ENCODE measurements around the gene CHMP5. TPM values are rescaled to one million over a fixed set of nuclear protein-coding genes. Genes with fewer than 3 reads are reported as not detected.
A peak's percentile ranks its signal among the peaks of the same experiment; 100 is the strongest.

Gene CHMP5
- total RNA-seq, 1 donor, result 81.6 TPM

GRCh38 chr9:33260372-33260771 lies 4.5 kb upstream of the CHMP5 start:
- no peak overlapping the region for H3K4me3 ChIP-seq (ENCODE audit: low read depth, low read length)
- no peak for TF ChIP-seq CTCF (IDR thresholded peaks at IDR 0.05; ENCODE audit: insufficient read depth, low read depth, low read length)
- no peak for DNase-seq (ENCODE audit: low read depth)

GRCh38 chr9:33263131-33264002 lies 1.5 kb upstream of the CHMP5 start:
- H3K4me3 ChIP-seq (ENCODE audit: low read depth, low read length), result peak overlapping the region; percentile 96
- DNase-seq (ENCODE audit: low read depth), result peak; percentile 32
- TF ChIP-seq CTCF (IDR thresholded peaks at IDR 0.05; ENCODE audit: insufficient read depth, low read depth, low read length), result no peak

GRCh38 chr9:33264003-33264472 lies 811 bp upstream of the CHMP5 start:
- no peak for TF ChIP-seq CTCF (IDR thresholded peaks at IDR 0.05; ENCODE audit: insufficient read depth, low read depth, low read length)
- DNase-seq (ENCODE audit: low read depth), result peak; percentile 38
- H3K4me3 ChIP-seq (ENCODE audit: low read depth, low read length), result peak overlapping the region; percentile 96

GRCh38 chr9:33265211-33265865 lies 489 bp downstream of the CHMP5 start:
- peak; percentile 10 for DNase-seq (ENCODE audit: low read depth)
- TF ChIP-seq CTCF (IDR thresholded peaks at IDR 0.05; ENCODE audit: insufficient read depth, low read depth, low read length), result no peak
- peak overlapping the region; percentile 94 for H3K4me3 ChIP-seq (ENCODE audit: low read depth, low read length)

GRCh38 chr9:33267151-33267767 lies 2.4 kb downstream of the CHMP5 start:
- TF ChIP-seq CTCF (IDR thresholded peaks at IDR 0.05; ENCODE audit: insufficient read depth, low read depth, low read length), result no peak
- no peak for DNase-seq (ENCODE audit: low read depth)
- no peak overlapping the region for H3K4me3 ChIP-seq (ENCODE audit: low read depth, low read length)

GRCh38 chr9:33270146-33270545 lies 5.3 kb downstream of the CHMP5 start:
- no peak overlapping the region for H3K4me3 ChIP-seq (ENCODE audit: low read depth, low read length)
- DNase-seq (ENCODE audit: low read depth), result no peak
- no peak for TF ChIP-seq CTCF (IDR thresholded peaks at IDR 0.05; ENCODE audit: insufficient read depth, low read depth, low read length)
